Spinal cord (tissue), 10 donors: Measurements from ENCODE around the gene AMACR. TPM values are rescaled to one million over a fixed set of nuclear protein-coding genes. Genes with fewer than 3 reads are reported as not detected.
A peak's percentile ranks its signal among the peaks of the same experiment; 100 is the strongest.
"Not testable (repeated sequence)": the region's sequence is repeated elsewhere in the genome, so short reads cannot be mapped to it uniquely, and the experiment has no call there.

Experiments
- DNase-seq, 6 donors: peaks; one replicate each; pipeline versions ENCODE4 v3.0.0 to v3.0.0-alpha.2; 2013 to 2015; ENCODE audit warnings: low spot score in 6 of 6, low read depth in 4 of 6
- H3K27ac ChIP-seq: one replicate; pipeline ENCODE4 v1.5.1; 2013; ENCODE audit warnings: low read depth, low read length, control low read depth
- H3K27me3 ChIP-seq: one replicate; pipeline ENCODE4 v1.6.1; 2013; ENCODE audit warnings: low read length; ENCODE audit not compliant: control insufficient read depth, insufficient read depth
- H3K36me3 ChIP-seq: one replicate; pipeline ENCODE4 v1.6.1; 2013; ENCODE audit warnings: low read length; ENCODE audit not compliant: control insufficient read depth, insufficient read depth
- H3K4me1 ChIP-seq: one replicate; pipeline ENCODE4 v1.6.1; 2013; ENCODE audit warnings: low read length; ENCODE audit not compliant: control insufficient read depth, insufficient read depth
- H3K4me3 ChIP-seq: one replicate; pipeline ENCODE4 v1.5.1; 2013; ENCODE audit warnings: low read depth, low read length, control low read depth
- H3K9me3 ChIP-seq: one replicate; pipeline ENCODE4 v1.6.1; 2013; ENCODE audit warnings: low read length; ENCODE audit not compliant: control insufficient read depth, insufficient read depth
- WGBS: methylation state at CpG from one replicate; pipeline ENCODE4 v1.1.5; 2013; ENCODE audit warnings: missing lambda C conversion rate; ENCODE audit not compliant: insufficient coverage; 5-methylcytosine and 5-hydroxymethylcytosine counted together
- polyA plus RNA-seq, 2 donors: library from polyadenylated mRNA; unstranded; fragments of 120-200 nt; gene quantifications; one replicate each; pipeline ENCODE4 v1.2.1, GENCODE V29; 2013; ENCODE audit not compliant: insufficient read length in 2 of 2
- total RNA-seq, 2 donors: library from RNA; depleted of rRNA in 1 of 2; stranded (reverse); fragments of 120-200 nt in 1 of 2; fragments of >200 nt in 1 of 2; gene quantifications; one replicate each; pipeline versions ENCODE4 v1.2.3 to v1.2.4, GENCODE V29; 2013 to 2014
- donor health status: healthy.

AMACR gene
- total and polyA plus RNA-seq, 4 donors: 13.4 to 21.8 (median 17.1) TPM

- H3K36me3 ChIP-seq: no peaks in the 10 kb centered on the region
- H3K27me3 ChIP-seq: no peaks in the 10 kb centered on the region
- no peak overlapping the region for H3K4me3 ChIP-seq
- 83% methylated on average over 1 of the region's 3 CpGs for WGBS
- no peaks in the 10 kb centered on the region for H3K9me3 ChIP-seq
- no peak for DNase-seq
- H3K27ac ChIP-seq: no peak overlapping the region
- H3K4me1 ChIP-seq: peaks cover 2% of the 10 kb centered on the region
Observed at GRCh38 chr5:34013547-34013946, 5.7 kb upstream of the AMACR start.

- no peak overlapping the region for H3K27ac ChIP-seq
- no peaks in the 10 kb centered on the region for H3K36me3 ChIP-seq
- H3K9me3 ChIP-seq: no peaks in the 10 kb centered on the region
- peaks cover 2% of the 10 kb centered on the region for H3K4me1 ChIP-seq
- no peaks in the 10 kb centered on the region for H3K27me3 ChIP-seq
- peak in 5 of 6 donors; percentile 29 to 88 (median 48) for DNase-seq
- H3K4me3 ChIP-seq: no peak overlapping the region
Observed at GRCh38 chr5:34012791-34013190, 4.9 kb upstream of the AMACR start.

GRCh38 chr5:34011536-34011935 lies 3.7 kb upstream of the AMACR start:
- Histone ChIP-seq H3K4me3 (no peak overlapping the region), H3K27me3 (no peaks in the 10 kb centered on the region), H3K4me1 (peaks cover 7% of the 10 kb centered on the region), H3K9me3 (no peaks in the 10 kb centered on the region), H3K36me3 (no peaks in the 10 kb centered on the region), H3K27ac (no peak overlapping the region)
- no peak for DNase-seq
- 60% methylated on average over 1 of the region's 4 CpGs for WGBS

GRCh38 chr5:34010146-34010545 lies 2.3 kb upstream of the AMACR start:
- not testable (repeated sequence) for DNase-seq, H3K27ac ChIP-seq, H3K9me3 ChIP-seq, H3K4me1 ChIP-seq, H3K27me3 ChIP-seq, H3K36me3 ChIP-seq, H3K4me3 ChIP-seq
- no CpG with 5 or more reads among the region's 2 CpGs for WGBS

GRCh38 chr5:34009610-34010009 lies 1.8 kb upstream of the AMACR start:
- H3K4me3 ChIP-seq: no peak overlapping the region
- H3K9me3 ChIP-seq: no peaks in the 10 kb centered on the region
- H3K36me3 ChIP-seq: no peaks in the 10 kb centered on the region
- no CpG with 5 or more reads among the region's 1 CpG for WGBS
- no peak for DNase-seq
- H3K27ac ChIP-seq: peak overlapping the region; percentile 99
- peaks cover 7% of the 10 kb centered on the region for H3K4me1 ChIP-seq
- no peaks in the 10 kb centered on the region for H3K27me3 ChIP-seq

GRCh38 chr5:34008802-34009201 lies 952 bp upstream of the AMACR start:
- Histone ChIP-seq H3K27me3 (no peaks in the 10 kb centered on the region), H3K4me1 (peaks cover 7% of the 10 kb centered on the region), H3K36me3 (no peaks in the 10 kb centered on the region), H3K4me3 (peak overlapping the region; percentile 91), H3K9me3 (no peaks in the 10 kb centered on the region), H3K27ac (peak overlapping the region; percentile 99)
- peak in 1 of 6 donors; percentile 7 for DNase-seq
- WGBS: no CpG with 5 or more reads among the region's 1 CpG

- Histone ChIP-seq H3K27me3 (no peaks in the 10 kb centered on the region), H3K4me3 (peak overlapping the region; percentile 91), H3K4me1 (peaks cover 5% of the 10 kb centered on the region), H3K36me3 (peaks cover 4% of the 10 kb centered on the region), H3K9me3 (no peaks in the 10 kb centered on the region), H3K27ac (peak overlapping the region; percentile 99)
- DNase-seq: peak in 5 of 6 donors; percentile 5 to 74 (median 42)
- 6% methylated on average over 9 of the region's 11 CpGs for WGBS
Observed at GRCh38 chr5:34007201-34007620, 639 bp downstream of the AMACR start.

GRCh38 chr5:34005681-34006080 lies 2.2 kb downstream of the AMACR start:
- peaks cover 11% of the 10 kb centered on the region for H3K4me1 ChIP-seq
- H3K9me3 ChIP-seq: no peaks in the 10 kb centered on the region
- H3K36me3 ChIP-seq: peaks cover 4% of the 10 kb centered on the region
- WGBS: 90% methylated on average over 2 of the region's 4 CpGs
- no peak overlapping the region for H3K4me3 ChIP-seq
- no peak for DNase-seq
- no peaks in the 10 kb centered on the region for H3K27me3 ChIP-seq
- no peak overlapping the region for H3K27ac ChIP-seq

- H3K36me3 ChIP-seq: peaks cover 4% of the 10 kb centered on the region
- no peak overlapping the region for H3K27ac ChIP-seq
- H3K4me3 ChIP-seq: no peak overlapping the region
- H3K4me1 ChIP-seq: peaks cover 11% of the 10 kb centered on the region
- no peak for DNase-seq
- H3K9me3 ChIP-seq: no peaks in the 10 kb centered on the region
- no peaks in the 10 kb centered on the region for H3K27me3 ChIP-seq
- WGBS: no CpG with 5 or more reads among the region's 4 CpGs
Observed at GRCh38 chr5:34005211-34005610, 2.6 kb downstream of the AMACR start.

- no peak overlapping the region for H3K27ac ChIP-seq
- H3K4me3 ChIP-seq: no peak overlapping the region
- peaks cover 4% of the 10 kb centered on the region for H3K36me3 ChIP-seq
- no peak for DNase-seq
- no peaks in the 10 kb centered on the region for H3K9me3 ChIP-seq
- H3K4me1 ChIP-seq: peaks cover 11% of the 10 kb centered on the region
- no CpG with 5 or more reads among the region's 4 CpGs for WGBS
- H3K27me3 ChIP-seq: no peaks in the 10 kb centered on the region
Observed at GRCh38 chr5:34003941-34004340, 3.9 kb downstream of the AMACR start.
